B cell (primary cell): ENCODE measurements around the gene OR8A1. TPM values are rescaled to one million over a fixed set of nuclear protein-coding genes. Genes with fewer than 3 reads are reported as not detected.

ENCODE experiments used
- ATAC-seq: fragments of 200-7000 bp; cut with Tn5 transposase; one replicate; pipeline ENCODE4 v1.10.0; 2021; ENCODE audit warnings: low read depth, mild to moderate bottlenecking, moderate number of reproducible peaks, moderate library complexity
- CTCF ChIA-PET: fragments of 350-600 bp; sonication (Branson Sonifier 250); formaldehyde crosslinking; loops from one replicate; lab custom pipeline; 2021; ENCODE audit warnings: antibody characterized with exemption, inconsistent platforms; lab: Charles Lee
- POLR2A ChIA-PET: fragments of 350-600 bp; sonication (Branson Sonifier 250); formaldehyde crosslinking; loops from one replicate; lab custom pipeline; 2021; ENCODE audit warnings: antibody characterized with exemption; lab: Charles Lee
- DNase-seq: peaks from one replicate; pipeline ENCODE4 v3.0.0; 2013
- H2AFZ ChIP-seq: 2 replicates; pipeline ENCODE4 v1.6.1; 2012; ENCODE audit warnings: mild to moderate bottlenecking, low read depth, low read length; ENCODE audit not compliant: insufficient read depth, poor library complexity, severe bottlenecking
- H3K27ac ChIP-seq, 2 donors: 1 replicate in 1 of 2; 2 replicates in 1 of 2; pipeline ENCODE4 v1.5.1; 2012 to 2013; ENCODE audit warnings: low read length in 2 of 2, mild to moderate bottlenecking in 2 of 2, moderate library complexity in 1 of 2
- H3K27me3 ChIP-seq, 4 experiments: fragments of 200-600 bp in 1 of 4; sonication (generic) in 1 of 4; replicated peaks in 1 of 4; 1 replicate in 2 of 4; 2 replicates in 2 of 4; pipeline versions ENCODE4 v1.6.1 to v1.7.0; 2013 to 2016; ENCODE audit warnings: low read length in 3 of 4, mild to moderate bottlenecking in 2 of 4, mixed read lengths in 1 of 4, moderate library complexity in 1 of 4; ENCODE audit not compliant: insufficient read depth in 4 of 4, control insufficient read depth in 3 of 4; ENCODE audit errors: control extremely low read depth in 1 of 4
- H3K36me3 ChIP-seq, 2 experiments: replicated peaks in 1 of 2; 1 replicate in 1 of 2; 2 replicates in 1 of 2; pipeline versions ENCODE4 v1.6.1 to v1.7.1; 2013; ENCODE audit warnings: low read length in 1 of 2; ENCODE audit not compliant: insufficient read depth in 2 of 2, control insufficient read depth in 1 of 2; ENCODE audit errors: control extremely low read depth in 1 of 2, extremely low read depth in 1 of 2
- H3K4me1 ChIP-seq, 2 donors: fragments of 200-600 bp in 1 of 2; sonication (generic) in 1 of 2; 1 replicate in 1 of 2; 2 replicates in 1 of 2; pipeline versions ENCODE4 v1.5.1 to v1.6.1; 2013 to 2017; ENCODE audit warnings: low read length in 2 of 2; ENCODE audit not compliant: control insufficient read depth in 2 of 2, insufficient read depth in 2 of 2
- H3K4me2 ChIP-seq: replicated peaks from 2 replicates; pipeline ENCODE3; 2012; ENCODE audit warnings: mild to moderate bottlenecking, low read depth, low read length; ENCODE audit not compliant: poor library complexity, severe bottlenecking
- H3K4me3 ChIP-seq, 5 experiments: fragments of 200-600 bp in 1 of 5; sonication (generic) in 1 of 5; 1 replicate in 3 of 5; 2 replicates in 2 of 5; pipeline versions ENCODE4 v1.5.1 to v1.7.0; 2011 to 2016; ENCODE audit warnings: low read length in 4 of 5, mild to moderate bottlenecking in 4 of 5, low read depth in 2 of 5, control low read depth in 1 of 5, moderate library complexity in 1 of 5; ENCODE audit not compliant: insufficient read depth in 1 of 5; ENCODE audit errors: control extremely low read depth in 1 of 5, extremely low read depth in 1 of 5
- H3K79me2 ChIP-seq: fragments of 200-600 bp; sonication (generic); one replicate; pipeline ENCODE4 v1.6.0; 2016; ENCODE audit warnings: low read length; ENCODE audit not compliant: control insufficient read depth, insufficient read depth
- H3K9ac ChIP-seq: fragments of 200-600 bp; sonication (generic); 2 replicates; pipeline ENCODE4 v1.6.1; 2017; ENCODE audit warnings: mild to moderate bottlenecking, low read length, moderate library complexity
- H3K9me3 ChIP-seq, 3 donors: one replicate each; pipeline versions ENCODE4 v1.6.1 to v1.7.1; 2013; ENCODE audit warnings: low read length in 2 of 3; ENCODE audit not compliant: control insufficient read depth in 2 of 3, insufficient read depth in 1 of 3; ENCODE audit errors: control extremely low read depth in 1 of 3
- H4K20me1 ChIP-seq: 2 replicates; pipeline ENCODE4 v1.6.0; 2012; ENCODE audit warnings: mild to moderate bottlenecking, low read length; ENCODE audit not compliant: insufficient read depth, control insufficient read depth, poor library complexity, severe bottlenecking
- H3K27ac Mint-ChIP-seq: one replicate; pipeline ENCODE4 v1.8.0; 2021; ENCODE audit warnings: mixed read lengths
- H3K27me3 Mint-ChIP-seq: one replicate; pipeline ENCODE4 v1.8.0; 2021; ENCODE audit warnings: mixed read lengths
- H3K4me1 Mint-ChIP-seq: one replicate; pipeline ENCODE4 v1.8.0; 2021; ENCODE audit warnings: mixed read lengths
- H3K4me3 Mint-ChIP-seq: one replicate; pipeline ENCODE4 v1.8.0; 2021; ENCODE audit warnings: mixed read lengths
- H3K9me3 Mint-ChIP-seq: one replicate; pipeline ENCODE4 v1.8.0; 2022; ENCODE audit warnings: mixed read lengths; ENCODE audit not compliant: insufficient read depth
- EZH2 ChIP-seq: IDR thresholded peaks from 2 replicates; pipeline ENCODE4 v1.6.1; 2012; ENCODE audit warnings: borderline replicate concordance, low read depth, mild to moderate bottlenecking, moderate library complexity, low read length; ENCODE audit not compliant: insufficient read depth, poor library complexity, severe bottlenecking
- WGBS: methylation state at CpG from one replicate; pipeline ENCODE4 v1.1.5; 2013; ENCODE audit warnings: missing lambda C conversion rate; ENCODE audit not compliant: insufficient coverage; 5-methylcytosine and 5-hydroxymethylcytosine counted together
- intact Hi-C: fragments of 100-400 bp; cut with micrococcal nuclease; formaldehyde crosslinking; loops from one replicate; pipeline ENCODE4 v1.10.0; 2022
- polyA plus RNA-seq: library from polyadenylated mRNA; depleted of rRNA; stranded (reverse); fragments of >200 nt; gene quantifications from 2 replicates; pipeline ENCODE4 v1.2.3, GENCODE V29; 2012
- total RNA-seq, 2 donors: library from RNA; stranded (reverse); fragments of 120-200 nt in 1 of 2; gene quantifications; 1 replicate in 1 of 2; 2 replicates in 1 of 2; pipeline versions ENCODE4 v1.2.3 to v1.2.4, GENCODE V29; 2013 to 2022
- TF ChIP-seq, protein P1 (sequence below): fragments of 200-600 bp; IDR thresholded peaks from one replicate; pipeline ENCODE4 v1.8.0; 2022; ENCODE audit warnings: antibody characterized with exemption, mild to moderate bottlenecking

The OR8A1 gene
- total and polyA plus RNA-seq, 2 donors (not counting 1 experiment from before 2014, with no cell fraction given): not detected

DNA sequence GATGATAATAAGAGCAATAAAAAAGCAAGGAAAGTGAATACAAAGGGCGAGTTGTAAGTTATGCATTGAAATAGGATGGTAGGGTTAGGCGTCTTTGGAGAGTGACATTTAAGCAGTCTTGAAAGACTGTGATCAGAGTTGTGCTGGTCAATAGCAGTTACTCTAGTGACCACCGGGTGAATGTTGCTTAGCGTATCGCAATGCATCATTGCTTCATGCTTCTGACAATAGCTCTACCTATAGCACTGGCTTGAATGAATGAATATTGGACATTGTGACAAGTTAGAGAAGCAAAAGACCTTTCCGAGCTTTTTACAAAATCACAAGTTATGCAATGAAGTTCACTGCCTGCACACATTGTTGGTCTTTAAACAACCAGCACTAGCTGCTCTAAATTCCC lies 18.6 kb upstream of the OR8A1 start:
- Histone ChIP-seq H3K27me3 (peaks cover 0 to 5% (median 0%) of the 10 kb centered on the region in 4 experiments), H3K4me2 (no peak overlapping the region), H3K79me2 (no peaks in the 10 kb centered on the region), H3K4me3 (no peak overlapping the region), H3K4me1 (no peaks in the 10 kb centered on the region), H2AFZ (no peak overlapping the region), H3K36me3 (no peaks in the 10 kb centered on the region), H4K20me1 (no peaks in the 10 kb centered on the region), H3K9me3 (peaks cover 0 to 1% (median 0%) of the 10 kb centered on the region in 3 donors), H3K9ac (no peak overlapping the region), H3K27ac (no peak overlapping the region)
- no peak overlapping the region for H3K4me3 Mint-ChIP-seq
- ATAC-seq (no peak), DNase-seq (no peak)
- intact Hi-C loops: no loop called here
- TF ChIP-seq, protein P1, sequence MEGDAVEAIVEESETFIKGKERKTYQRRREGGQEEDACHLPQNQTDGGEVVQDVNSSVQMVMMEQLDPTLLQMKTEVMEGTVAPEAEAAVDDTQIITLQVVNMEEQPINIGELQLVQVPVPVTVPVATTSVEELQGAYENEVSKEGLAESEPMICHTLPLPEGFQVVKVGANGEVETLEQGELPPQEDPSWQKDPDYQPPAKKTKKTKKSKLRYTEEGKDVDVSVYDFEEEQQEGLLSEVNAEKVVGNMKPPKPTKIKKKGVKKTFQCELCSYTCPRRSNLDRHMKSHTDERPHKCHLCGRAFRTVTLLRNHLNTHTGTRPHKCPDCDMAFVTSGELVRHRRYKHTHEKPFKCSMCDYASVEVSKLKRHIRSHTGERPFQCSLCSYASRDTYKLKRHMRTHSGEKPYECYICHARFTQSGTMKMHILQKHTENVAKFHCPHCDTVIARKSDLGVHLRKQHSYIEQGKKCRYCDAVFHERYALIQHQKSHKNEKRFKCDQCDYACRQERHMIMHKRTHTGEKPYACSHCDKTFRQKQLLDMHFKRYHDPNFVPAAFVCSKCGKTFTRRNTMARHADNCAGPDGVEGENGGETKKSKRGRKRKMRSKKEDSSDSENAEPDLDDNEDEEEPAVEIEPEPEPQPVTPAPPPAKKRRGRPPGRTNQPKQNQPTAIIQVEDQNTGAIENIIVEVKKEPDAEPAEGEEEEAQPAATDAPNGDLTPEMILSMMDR: no peak
- TF ChIP-seq EZH2: no peak
- H3K9me3 Mint-ChIP-seq: no peaks in the 10 kb centered on the region
- no peak overlapping the region for H3K27ac Mint-ChIP-seq
- peaks cover 3% of the 10 kb centered on the region for H3K27me3 Mint-ChIP-seq
- CTCF ChIA-PET: no interaction called here
- 91% methylated on average over 2 of the region's 6 CpGs for WGBS
- H3K4me1 Mint-ChIP-seq: no peaks in the 10 kb centered on the region
- POLR2A ChIA-PET: no interaction called here

- H3K4me3 Mint-ChIP-seq: no peak overlapping the region
- POLR2A ChIA-PET: no interaction called here
- Histone ChIP-seq H3K4me2 (no peak overlapping the region), H3K9me3 (peaks cover 0 to 2% (median 0%) of the 10 kb centered on the region in 3 donors), H3K9ac (no peak overlapping the region), H4K20me1 (no peaks in the 10 kb centered on the region), H3K36me3 (no peaks in the 10 kb centered on the region), H3K79me2 (no peaks in the 10 kb centered on the region), H3K27ac (no peak overlapping the region), H3K4me1 (no peaks in the 10 kb centered on the region), H3K27me3 (no peaks in the 10 kb centered on the region), H3K4me3 (no peak overlapping the region), H2AFZ (no peak overlapping the region)
- intact Hi-C loops: no loop called here
- 97% methylated on average over 3 of the region's 4 CpGs for WGBS
- TF ChIP-seq EZH2: no peak
- TF ChIP-seq, protein P1: no peak
- CTCF ChIA-PET: no interaction called here
- no peaks in the 10 kb centered on the region for H3K4me1 Mint-ChIP-seq
- ATAC-seq (no peak), DNase-seq (no peak)
- no peaks in the 10 kb centered on the region for H3K9me3 Mint-ChIP-seq
- H3K27me3 Mint-ChIP-seq: peaks cover 7% of the 10 kb centered on the region
- H3K27ac Mint-ChIP-seq: no peak overlapping the region
Measured at GRCh38 chr11:124551987-124552386, 17.8 kb upstream of the OR8A1 start.
